ENCODE measurements around the gene ACAP3.

ACAP3 gene

DNA sequence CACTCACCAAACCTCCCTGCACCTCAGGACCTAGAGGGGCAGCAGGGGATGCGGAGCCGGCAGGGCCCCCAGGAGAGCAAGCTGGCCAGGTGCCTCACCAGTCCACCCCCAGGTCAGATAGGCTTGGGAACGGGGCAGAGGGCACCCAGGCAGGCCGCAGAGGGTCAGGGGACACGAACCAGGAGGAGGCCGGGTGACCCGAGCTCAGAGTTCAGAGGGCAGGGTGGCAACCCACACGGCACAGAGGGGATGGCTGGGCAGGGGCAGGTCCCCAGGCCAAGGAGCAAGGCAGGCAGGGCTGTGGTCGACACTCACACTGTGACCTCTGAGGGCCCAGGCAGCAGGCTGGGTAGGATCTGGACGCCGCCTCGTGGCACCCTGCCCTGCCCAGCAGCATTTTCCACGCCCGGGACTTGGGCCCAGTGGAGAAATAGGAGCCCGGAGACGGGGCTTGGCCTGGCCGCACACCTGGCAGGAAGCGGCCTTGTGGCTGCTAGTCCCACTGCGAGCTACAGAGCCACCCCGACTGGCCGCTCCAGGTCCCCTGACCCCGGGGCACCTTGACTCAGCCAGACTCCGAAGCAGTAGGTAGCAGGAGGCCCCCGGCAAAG is 36.2 kb upstream of the ACAP3 start:
- DNase-seq (ENCODE audit: low read depth), result no peak
- TF ChIP-seq, protein P1, sequence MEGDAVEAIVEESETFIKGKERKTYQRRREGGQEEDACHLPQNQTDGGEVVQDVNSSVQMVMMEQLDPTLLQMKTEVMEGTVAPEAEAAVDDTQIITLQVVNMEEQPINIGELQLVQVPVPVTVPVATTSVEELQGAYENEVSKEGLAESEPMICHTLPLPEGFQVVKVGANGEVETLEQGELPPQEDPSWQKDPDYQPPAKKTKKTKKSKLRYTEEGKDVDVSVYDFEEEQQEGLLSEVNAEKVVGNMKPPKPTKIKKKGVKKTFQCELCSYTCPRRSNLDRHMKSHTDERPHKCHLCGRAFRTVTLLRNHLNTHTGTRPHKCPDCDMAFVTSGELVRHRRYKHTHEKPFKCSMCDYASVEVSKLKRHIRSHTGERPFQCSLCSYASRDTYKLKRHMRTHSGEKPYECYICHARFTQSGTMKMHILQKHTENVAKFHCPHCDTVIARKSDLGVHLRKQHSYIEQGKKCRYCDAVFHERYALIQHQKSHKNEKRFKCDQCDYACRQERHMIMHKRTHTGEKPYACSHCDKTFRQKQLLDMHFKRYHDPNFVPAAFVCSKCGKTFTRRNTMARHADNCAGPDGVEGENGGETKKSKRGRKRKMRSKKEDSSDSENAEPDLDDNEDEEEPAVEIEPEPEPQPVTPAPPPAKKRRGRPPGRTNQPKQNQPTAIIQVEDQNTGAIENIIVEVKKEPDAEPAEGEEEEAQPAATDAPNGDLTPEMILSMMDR (conservative IDR thresholded peaks at IDR 0.05; ENCODE audit: low read depth, low read length), result no peak
- H3K4me3 ChIP-seq (ENCODE audit: low read depth, low read length), result no peak overlapping the region

DNA sequence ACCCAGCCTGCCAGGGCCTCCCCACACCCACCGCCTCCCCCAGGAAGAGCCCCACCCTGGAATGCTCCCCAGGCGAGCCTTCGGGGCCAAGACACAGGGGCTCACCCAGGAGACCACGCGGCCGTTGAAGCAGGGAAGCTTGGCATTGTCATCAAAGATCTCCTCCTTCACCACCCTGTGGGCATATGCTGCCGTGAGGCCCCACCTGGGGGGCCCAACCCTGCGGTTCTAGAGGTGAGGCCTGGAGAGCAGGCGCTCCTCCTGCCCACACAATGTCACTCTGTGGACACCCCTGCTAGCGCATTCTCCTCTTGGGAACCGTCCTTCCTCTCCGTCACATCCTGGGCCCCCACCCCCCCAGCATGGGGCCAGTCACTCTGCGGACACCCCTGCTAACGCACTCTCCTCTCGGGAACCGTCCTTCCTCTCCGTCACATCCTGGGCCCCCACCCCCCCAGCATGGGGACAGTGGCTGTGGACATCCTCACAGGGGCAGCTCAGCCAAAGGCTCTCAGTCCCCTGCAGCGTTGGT is 34.9 kb upstream of the ACAP3 start:
- no peak for DNase-seq (ENCODE audit: low read depth)
- TF ChIP-seq, protein P1 (conservative IDR thresholded peaks at IDR 0.05; ENCODE audit: low read depth, low read length), result no peak
- H3K4me3 ChIP-seq (ENCODE audit: low read depth, low read length), result no peak overlapping the region

- TF ChIP-seq, protein P1 (conservative IDR thresholded peaks at IDR 0.05; ENCODE audit: low read depth, low read length), result no peak
- DNase-seq (ENCODE audit: low read depth), result no peak
- H3K4me3 ChIP-seq (ENCODE audit: low read depth, low read length), result no peak overlapping the region
These were observed 34.4 kb upstream of the ACAP3 start for GRCh38 chr1:1342061-1342562.

DNA sequence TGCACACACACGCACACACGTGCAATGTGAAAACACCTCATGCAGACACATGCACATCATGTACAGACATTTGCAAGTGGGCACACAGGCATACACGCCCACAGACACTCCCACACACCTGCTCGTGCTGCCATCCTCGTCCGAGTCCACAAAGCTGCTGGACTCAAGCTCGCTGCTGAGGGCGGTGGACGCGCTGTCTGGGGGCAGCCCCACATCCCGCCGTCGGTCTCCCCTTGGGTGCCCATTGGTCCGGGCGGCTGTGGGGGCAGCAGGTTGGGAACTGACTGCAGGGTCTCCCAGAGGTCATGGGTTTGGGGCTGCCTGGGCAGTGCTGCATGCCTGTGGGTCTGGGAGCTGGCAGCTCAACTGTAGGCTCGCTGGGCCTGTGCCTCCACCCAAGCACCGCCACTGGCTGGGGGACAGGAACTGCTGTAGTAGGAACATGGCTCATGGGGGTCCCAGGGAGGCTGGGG is 33.9 kb upstream of the ACAP3 start:
- H3K4me3 ChIP-seq (ENCODE audit: low read depth, low read length), result no peak overlapping the region
- TF ChIP-seq, protein P1 (conservative IDR thresholded peaks at IDR 0.05; ENCODE audit: low read depth, low read length), result no peak
- no peak for DNase-seq (ENCODE audit: low read depth)

DNA sequence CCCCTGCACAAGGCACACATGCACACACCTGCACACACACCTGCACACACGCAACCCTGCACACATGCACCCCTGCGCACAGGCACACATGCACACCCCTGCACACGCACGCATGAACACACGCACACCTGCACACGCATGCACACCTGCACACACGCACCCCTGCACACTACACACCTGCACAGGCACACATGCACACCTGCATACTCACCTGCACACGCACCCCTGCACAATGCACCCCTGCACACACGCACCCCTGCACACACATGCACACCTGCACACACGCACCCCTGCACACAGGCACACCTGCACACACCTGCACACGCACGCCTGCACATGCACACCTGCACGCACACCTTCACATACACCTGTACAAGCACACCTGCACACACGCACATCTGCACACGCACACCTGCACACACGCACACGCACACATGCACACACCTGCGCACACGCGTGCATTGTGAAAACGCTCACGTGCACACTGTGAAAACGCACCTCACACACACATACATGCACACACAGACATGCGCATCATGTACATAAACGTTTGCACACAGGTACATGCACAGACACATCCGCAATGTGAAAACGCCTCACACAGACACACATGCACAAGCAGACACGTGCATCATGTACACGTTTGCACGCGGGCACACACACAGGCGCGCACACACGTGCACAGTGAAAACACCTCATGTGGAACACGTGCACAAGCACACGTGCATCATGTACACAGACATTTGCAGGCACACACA is 33.2 kb upstream of the ACAP3 start:
- TF ChIP-seq, protein P1 (conservative IDR thresholded peaks at IDR 0.05; ENCODE audit: low read depth, low read length), result no peak
- H3K4me3 ChIP-seq (ENCODE audit: low read depth, low read length), result no peak overlapping the region
- no peak for DNase-seq (ENCODE audit: low read depth)

DNA sequence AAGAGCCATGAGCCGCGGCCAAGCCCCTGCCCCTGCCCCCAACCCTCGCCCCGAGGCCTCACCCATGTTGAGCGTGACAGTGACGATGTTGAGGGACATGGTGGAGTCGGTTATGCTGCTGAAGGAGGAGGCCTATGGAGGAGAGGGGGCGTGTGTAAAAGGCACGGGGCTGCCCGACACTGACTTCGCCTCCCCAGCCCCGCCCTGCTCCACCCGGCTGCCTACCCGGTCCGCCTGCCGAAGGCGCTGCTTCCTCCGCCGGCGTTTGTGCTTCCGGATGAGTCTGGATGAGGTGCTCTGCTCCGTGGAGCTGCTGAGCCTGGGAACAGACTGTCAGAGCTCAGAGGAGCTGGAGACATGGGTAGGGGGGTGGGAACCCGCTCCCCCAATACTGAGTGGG is 32.5 kb upstream of the ACAP3 start:
- TF ChIP-seq, protein P1 (conservative IDR thresholded peaks at IDR 0.05; ENCODE audit: low read depth, low read length), result no peak
- H3K4me3 ChIP-seq (ENCODE audit: low read depth, low read length), result no peak overlapping the region
- no peak for DNase-seq (ENCODE audit: low read depth)

All from choroid plexus epithelial cell (primary cell).